ENCODE results near the gene OPN3. TPM values are rescaled to one million over a fixed set of nuclear protein-coding genes. Genes with fewer than 3 reads are reported as not detected.

OPN3 gene
- total RNA-seq, 1 donor from 2014 or later, result 20.0 TPM

DNA sequence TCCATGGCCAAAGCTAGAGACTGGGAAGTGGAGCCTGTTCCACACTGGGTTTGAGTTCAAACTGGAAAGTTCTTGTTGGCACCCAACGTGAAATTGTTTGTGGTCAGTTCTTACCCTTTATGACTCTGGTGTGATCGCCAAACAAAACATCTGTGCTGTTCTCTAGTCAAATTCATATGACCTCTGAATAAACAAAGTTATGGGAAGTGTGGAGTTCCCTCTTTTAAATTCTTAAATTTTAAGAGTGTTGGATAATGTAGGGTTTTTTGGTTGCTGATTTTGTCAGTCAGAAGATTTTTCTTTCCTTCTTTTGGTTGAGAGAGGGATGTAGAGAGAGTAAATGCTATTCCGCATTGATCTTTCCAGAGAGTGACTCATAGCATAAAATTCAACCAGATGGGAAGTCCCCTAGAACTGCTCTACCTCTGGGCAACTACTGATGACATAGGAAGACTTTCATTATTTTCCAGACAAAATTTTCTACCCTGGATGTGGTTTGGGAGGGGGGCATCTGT, 36.4 kb downstream of the OPN3 start:
- peak overlapping the region; percentile 70 for H3K27ac Mint-ChIP-seq (ENCODE audit: unreplicated experiment)
- TF ChIP-seq CTCF (IDR thresholded peaks at IDR 0.05), result no peak
- no peak for DNase-seq (ENCODE audit: low spot score)
- H3K36me3 Mint-ChIP-seq (ENCODE audit: low read depth), result peaks cover 10% of the 10 kb centered on the region
- no peaks in the 10 kb centered on the region for H3K9me3 Mint-ChIP-seq (ENCODE audit: low read depth)
- H3K4me3 Mint-ChIP-seq (ENCODE audit: unreplicated experiment), result no peak overlapping the region
- peaks cover 49% of the 10 kb centered on the region for H3K4me1 Mint-ChIP-seq (ENCODE audit: low read depth)
- no peaks in the 10 kb centered on the region for H3K27me3 Mint-ChIP-seq (ENCODE audit: low read depth)

DNA sequence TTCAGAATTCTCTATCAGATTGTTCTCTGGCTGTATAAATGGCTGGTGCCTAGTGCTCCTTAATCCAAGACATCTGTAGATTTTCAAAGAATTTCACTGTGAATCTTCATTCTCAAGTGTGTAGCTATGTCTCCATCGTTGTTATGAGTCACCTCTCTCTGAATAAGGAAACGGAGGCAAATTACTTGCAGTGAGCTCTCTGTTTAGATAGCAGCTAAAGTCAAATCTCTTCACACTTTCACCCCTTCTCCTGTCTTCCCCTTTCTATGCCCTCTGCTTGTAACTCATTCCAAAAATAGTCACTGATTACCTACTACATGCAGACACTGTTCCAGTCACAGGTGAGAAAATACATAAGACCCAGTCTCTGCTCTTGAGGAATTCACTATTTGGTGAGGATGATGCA, 39.7 kb downstream of the OPN3 start:
- H3K27ac Mint-ChIP-seq (ENCODE audit: unreplicated experiment), result peak overlapping the region; percentile 49

GRCh38 chr1:241598249-241598648, 41.9 kb downstream of the OPN3 start:
- H3K9me3 Mint-ChIP-seq (ENCODE audit: low read depth), result no peaks in the 10 kb centered on the region
- no peak for TF ChIP-seq CTCF (IDR thresholded peaks at IDR 0.05)
- H3K27ac Mint-ChIP-seq (ENCODE audit: unreplicated experiment), result no peak overlapping the region
- H3K36me3 Mint-ChIP-seq (ENCODE audit: low read depth), result peaks cover 22% of the 10 kb centered on the region
- H3K4me1 Mint-ChIP-seq (ENCODE audit: low read depth), result peaks cover 25% of the 10 kb centered on the region
- H3K27me3 Mint-ChIP-seq (ENCODE audit: low read depth), result no peaks in the 10 kb centered on the region
- no peak for DNase-seq (ENCODE audit: low spot score)
- H3K4me3 Mint-ChIP-seq (ENCODE audit: unreplicated experiment), result no peak overlapping the region

More for the DNA sequence above, 39.7 kb downstream of the OPN3 start:
- Mint-ChIP-seq H3K36me3 (ENCODE audit: low read depth) (peaks cover 10% of the 10 kb centered on the region), H3K27me3 (ENCODE audit: low read depth) (no peaks in the 10 kb centered on the region), H3K4me3 (ENCODE audit: unreplicated experiment) (no peak overlapping the region), H3K4me1 (ENCODE audit: low read depth) (peaks cover 38% of the 10 kb centered on the region), H3K9me3 (ENCODE audit: low read depth) (no peaks in the 10 kb centered on the region)
- no peak for TF ChIP-seq CTCF (IDR thresholded peaks at IDR 0.05)
- DNase-seq (ENCODE audit: low spot score), result no peak

- Mint-ChIP-seq H3K9me3 (ENCODE audit: low read depth) (no peaks in the 10 kb centered on the region), H3K4me1 (ENCODE audit: low read depth) (peaks cover 33% of the 10 kb centered on the region), H3K27me3 (ENCODE audit: low read depth) (no peaks in the 10 kb centered on the region)
These were observed 43.5 kb downstream of the OPN3 start for GRCh38 chr1:241596633-241597032.

DNA sequence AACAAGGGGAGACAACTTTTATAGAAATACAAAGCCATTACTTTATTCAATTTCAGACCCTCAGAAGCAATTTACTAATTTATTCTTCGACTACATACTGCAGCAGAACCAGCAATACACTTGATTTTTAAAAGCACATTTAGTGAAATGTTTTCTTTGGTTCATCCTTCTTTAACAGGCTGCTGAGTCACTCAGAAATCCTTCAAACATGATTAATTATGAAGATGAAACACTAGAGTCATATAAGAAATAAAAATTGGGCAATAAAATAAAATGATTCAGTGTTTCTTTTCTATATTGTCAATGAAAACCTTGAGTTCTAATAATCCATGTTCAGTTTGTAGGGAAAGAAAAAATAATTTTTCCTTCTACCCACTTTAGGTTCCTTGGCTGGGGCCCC, 47.0 kb downstream of the OPN3 start:
- H3K4me3 Mint-ChIP-seq (ENCODE audit: unreplicated experiment), result no peak overlapping the region
- no peak overlapping the region for H3K27ac Mint-ChIP-seq (ENCODE audit: unreplicated experiment)
- H3K9me3 Mint-ChIP-seq (ENCODE audit: low read depth), result no peaks in the 10 kb centered on the region
- DNase-seq (ENCODE audit: low spot score), result no peak
- no peak for TF ChIP-seq CTCF (IDR thresholded peaks at IDR 0.05)
- peaks cover 12% of the 10 kb centered on the region for H3K36me3 Mint-ChIP-seq (ENCODE audit: low read depth)
- no peaks in the 10 kb centered on the region for H3K27me3 Mint-ChIP-seq (ENCODE audit: low read depth)
- H3K4me1 Mint-ChIP-seq (ENCODE audit: low read depth), result peaks cover 35% of the 10 kb centered on the region

More at GRCh38 chr1:241596633-241597032, 43.5 kb downstream of the OPN3 start:
- no peak for TF ChIP-seq CTCF (IDR thresholded peaks at IDR 0.05)
- DNase-seq (ENCODE audit: low spot score), result no peak
- Mint-ChIP-seq H3K27ac (ENCODE audit: unreplicated experiment) (no peak overlapping the region), H3K4me3 (ENCODE audit: unreplicated experiment) (no peak overlapping the region), H3K36me3 (ENCODE audit: low read depth) (peaks cover 16% of the 10 kb centered on the region)
